A673 (cell line): ENCODE measurements around the gene GRB14. TPM values are rescaled to one million over a fixed set of nuclear protein-coding genes. Genes with fewer than 3 reads are reported as not detected.

Experiments used
- BruUV-seq: library from RNA; stranded (reverse); fragments of 400-500 nt; replicated peaks from 2 replicates; lab custom pipeline; 2021; lab: Mats Ljungman, UMichigan
- CTCF ChIA-PET: fragments of 300-600 bp; sonication (Branson Sonifier 250); formaldehyde crosslinking; loops from one replicate; lab custom pipeline; 2022; ENCODE audit warnings: antibody characterized with exemption; lab: Charles Lee
- POLR2A ChIA-PET: fragments of 300-600 bp; sonication (Branson Sonifier 250); formaldehyde crosslinking; loops from one replicate; lab custom pipeline; 2022; ENCODE audit warnings: antibody characterized with exemption; ENCODE audit not compliant: low non-redundant PET; lab: Charles Lee
- DNase-seq: peaks from one replicate; pipeline ENCODE4 v3.0.0-alpha.2; 2015; ENCODE audit warnings: low spot score
- H3K27ac ChIP-seq: fragments of 200-600 bp; sonication (generic); 2 replicates; pipeline ENCODE4 v1.5.1; 2016; ENCODE audit warnings: mixed run types, low read depth, mild to moderate bottlenecking, mixed read lengths, antibody characterized with exemption, low read length; ENCODE audit not compliant: poor library complexity, severe bottlenecking
- H3K27me3 ChIP-seq: fragments of 200-600 bp; sonication (generic); replicated peaks from 2 replicates; pipeline ENCODE4 v1.6.1; 2017; ENCODE audit warnings: mixed run types, low read depth, mild to moderate bottlenecking, mixed read lengths, antibody characterized with exemption, low read length; ENCODE audit not compliant: insufficient read depth, poor library complexity
- H3K36me3 ChIP-seq: fragments of 200-600 bp; sonication (generic); 2 replicates; pipeline ENCODE4 v1.6.1; 2016; ENCODE audit warnings: mixed run types, mild to moderate bottlenecking, mixed read lengths, antibody characterized with exemption, low read length; ENCODE audit not compliant: insufficient read depth, poor library complexity, severe bottlenecking
- H3K4me1 ChIP-seq: fragments of 200-600 bp; sonication (generic); 2 replicates; pipeline ENCODE4 v1.6.1; 2017; ENCODE audit warnings: mixed run types, mild to moderate bottlenecking, mixed read lengths, antibody characterized with exemption, low read length; ENCODE audit not compliant: insufficient read depth, poor library complexity, severe bottlenecking
- H3K4me3 ChIP-seq: fragments of 200-600 bp; sonication (generic); 2 replicates; pipeline ENCODE4 v1.5.1; 2016; ENCODE audit warnings: low read depth, mixed run types, mild to moderate bottlenecking, mixed read lengths, low read length; ENCODE audit not compliant: poor library complexity, severe bottlenecking
- H3K9me3 ChIP-seq: fragments of 200-600 bp; sonication (generic); 2 replicates; pipeline ENCODE4 v1.6.1; 2016; ENCODE audit warnings: mixed run types, low read depth, mild to moderate bottlenecking, mixed read lengths, antibody characterized with exemption, low read length; ENCODE audit not compliant: poor library complexity, severe bottlenecking
- EZH2 ChIP-seq: fragments of 200-600 bp; sonication (generic); IDR thresholded peaks from 2 replicates; pipeline ENCODE4 v1.6.1; 2017; ENCODE audit warnings: borderline replicate concordance, low read depth, mild to moderate bottlenecking, mixed read lengths, antibody characterized with exemption, low read length; ENCODE audit not compliant: poor library complexity, severe bottlenecking
- intact Hi-C: fragments of 100-400 bp; cut with micrococcal nuclease; formaldehyde crosslinking; loops from one replicate; pipeline ENCODE4 v1.10.0; 2022; ENCODE audit not compliant: unreplicated experiment
- total RNA-seq: library from RNA; stranded (reverse); gene quantifications from 2 replicates; pipeline ENCODE4 v1.2.3, GENCODE V29; 2021
- TF ChIP-seq, protein P1 (sequence below): fragments of 300-800, 200-600 bp; sonication (generic); conservative IDR thresholded peaks from 2 replicates; pipeline ENCODE4 v1.5.1; 2017; ENCODE audit warnings: low read depth, mild to moderate bottlenecking, antibody characterized with exemption, low read length, moderate library complexity, mixed read lengths

GRB14 gene
- total RNA-seq, 1 experiment from 2014 or later: 0.73 TPM

GRCh38 chr2:164498836-164499235, 122.4 kb downstream of the GRB14 start:
- Histone ChIP-seq H3K27ac (no peak overlapping the region), H3K4me3 (no peak overlapping the region), H3K9me3 (no peaks in the 10 kb centered on the region), H3K27me3 (peaks cover 17% of the 10 kb centered on the region), H3K36me3 (no peaks in the 10 kb centered on the region), H3K4me1 (no peaks in the 10 kb centered on the region)
- TF ChIP-seq, protein P1, sequence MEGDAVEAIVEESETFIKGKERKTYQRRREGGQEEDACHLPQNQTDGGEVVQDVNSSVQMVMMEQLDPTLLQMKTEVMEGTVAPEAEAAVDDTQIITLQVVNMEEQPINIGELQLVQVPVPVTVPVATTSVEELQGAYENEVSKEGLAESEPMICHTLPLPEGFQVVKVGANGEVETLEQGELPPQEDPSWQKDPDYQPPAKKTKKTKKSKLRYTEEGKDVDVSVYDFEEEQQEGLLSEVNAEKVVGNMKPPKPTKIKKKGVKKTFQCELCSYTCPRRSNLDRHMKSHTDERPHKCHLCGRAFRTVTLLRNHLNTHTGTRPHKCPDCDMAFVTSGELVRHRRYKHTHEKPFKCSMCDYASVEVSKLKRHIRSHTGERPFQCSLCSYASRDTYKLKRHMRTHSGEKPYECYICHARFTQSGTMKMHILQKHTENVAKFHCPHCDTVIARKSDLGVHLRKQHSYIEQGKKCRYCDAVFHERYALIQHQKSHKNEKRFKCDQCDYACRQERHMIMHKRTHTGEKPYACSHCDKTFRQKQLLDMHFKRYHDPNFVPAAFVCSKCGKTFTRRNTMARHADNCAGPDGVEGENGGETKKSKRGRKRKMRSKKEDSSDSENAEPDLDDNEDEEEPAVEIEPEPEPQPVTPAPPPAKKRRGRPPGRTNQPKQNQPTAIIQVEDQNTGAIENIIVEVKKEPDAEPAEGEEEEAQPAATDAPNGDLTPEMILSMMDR: no peak
- no peak for TF ChIP-seq EZH2
- no TSS peak for BruUV-seq
- no peak for DNase-seq
- ChIA-PET POLR2A (no interaction called here), CTCF (no interaction called here)
- intact Hi-C loops: no loop called here

- POLR2A ChIA-PET: no interaction called here
- Histone ChIP-seq H3K36me3 (no peaks in the 10 kb centered on the region), H3K9me3 (no peaks in the 10 kb centered on the region), H3K4me3 (no peak overlapping the region), H3K27ac (no peak overlapping the region), H3K27me3 (peaks cover 30% of the 10 kb centered on the region), H3K4me1 (no peaks in the 10 kb centered on the region)
- intact Hi-C loops: no loop called here
- TF ChIP-seq, protein P1: no peak
- TF ChIP-seq EZH2: no peak
- CTCF ChIA-PET: no interaction called here
- no TSS peak for BruUV-seq
- DNase-seq: no peak
Observed at GRCh38 chr2:164496881-164497280, 124.4 kb downstream of the GRB14 start.

DNA sequence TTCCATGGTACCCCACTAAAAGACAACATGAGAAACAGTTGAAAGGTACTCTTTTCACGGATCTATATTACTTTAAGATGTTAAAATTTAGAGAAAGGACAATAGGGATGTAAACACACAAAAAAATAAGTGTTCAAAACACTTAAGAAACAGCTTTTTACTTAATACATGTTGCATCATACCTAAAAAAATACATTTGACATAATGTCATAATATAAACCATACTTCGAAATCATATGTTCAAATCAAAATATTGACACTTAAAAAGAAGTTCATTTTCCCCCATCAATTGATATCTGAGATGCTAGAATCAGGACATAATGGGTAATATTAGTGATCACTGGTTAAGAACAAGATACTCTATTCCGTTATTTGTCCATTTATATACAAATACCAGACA, 124.9 kb downstream of the GRB14 start:
- intact Hi-C loops: no loop called here
- no TSS peak for BruUV-seq
- CTCF ChIA-PET: no interaction called here

More for the DNA sequence above, 124.9 kb downstream of the GRB14 start:
- no peak for DNase-seq
- no peak overlapping the region for H3K4me3 ChIP-seq
- no peaks in the 10 kb centered on the region for H3K36me3 ChIP-seq
- TF ChIP-seq EZH2: no peak
- H3K27me3 ChIP-seq: peaks cover 34% of the 10 kb centered on the region
- H3K9me3 ChIP-seq: no peaks in the 10 kb centered on the region
- H3K4me1 ChIP-seq: no peaks in the 10 kb centered on the region
- POLR2A ChIA-PET: no interaction called here
- H3K27ac ChIP-seq: no peak overlapping the region
